Measurements from ENCODE around the gene SYNJ1. TPM values are rescaled to one million over a fixed set of nuclear protein-coding genes. Genes with fewer than 3 reads are reported as not detected.

The SYNJ1 gene
- total and polyA plus RNA-seq, 2 of the 13 experiments (the other 11 are each of a cell fraction or from before 2014, with no cell fraction given) = 2.0 to 2.7 TPM

GRCh38 chr21:32687643-32688345 is 40.0 kb downstream of the SYNJ1 start:
- no peak for ATAC-seq
- H3K79me2 ChIP-seq (ENCODE audit: insufficient read depth, low read length) = no peaks in the 10 kb centered on the region
- no peak for TF ChIP-seq CENPX (CRISPR knock-in tag; IDR thresholded peaks at IDR 0.05)
- no peak for TF ChIP-seq ZSCAN5A (CRISPR knock-in tag; IDR thresholded peaks at IDR 0.05; ENCODE audit: borderline replicate concordance)
- TF ChIP-seq MYC (CRISPR knock-in tag; IDR thresholded peaks at IDR 0.05; ENCODE audit: borderline replicate concordance) = no peak
- TF ChIP-seq NCOA1 (CRISPR knock-in tag; IDR thresholded peaks at IDR 0.05) = no peak
- TF ChIP-seq ZNF556 (CRISPR knock-in tag; IDR thresholded peaks at IDR 0.05; ENCODE audit: borderline replicate concordance) = no peak
- TF ChIP-seq MAFK (conservative IDR thresholded peaks at IDR 0.05 in 1 of 2, IDR thresholded peaks at IDR 0.05 in 1 of 2; ENCODE audit: low read length in 2 of 2) = no peak
- no peak for TF ChIP-seq ATF5 (CRISPR knock-in tag; IDR thresholded peaks at IDR 0.05; ENCODE audit: low read depth)
- TF ChIP-seq HIVEP1 (CRISPR knock-in tag; IDR thresholded peaks at IDR 0.05) = no peak
- no peak for TF ChIP-seq ZNF550 (CRISPR knock-in tag; IDR thresholded peaks at IDR 0.05; ENCODE audit: borderline replicate concordance)
- TF ChIP-seq KLF6 (CRISPR knock-in tag; IDR thresholded peaks at IDR 0.05) = no peak
- TF ChIP-seq NRL (CRISPR knock-in tag; IDR thresholded peaks at IDR 0.05; ENCODE audit: borderline replicate concordance) = no peak
- TF ChIP-seq MAX (IDR thresholded peaks at IDR 0.05) = no peak
- no peak for TF ChIP-seq ZFP91 (CRISPR knock-in tag; IDR thresholded peaks at IDR 0.05; ENCODE audit: borderline replicate concordance)
- H3K27me3 ChIP-seq (ENCODE audit: control insufficient read depth in 1 of 2, insufficient read depth in 2 of 2, low read length in 2 of 2) = no peaks in the 10 kb centered on the region
- no peak overlapping the region for H3K4me3 ChIP-seq (replicated peaks in 1 of 3; ENCODE audit: insufficient read depth in 1 of 3, low read depth in 2 of 3, low read length in 3 of 3)
- intact Hi-C loops (cut with micrococcal nuclease; ENCODE audit: unreplicated experiment) (no loop called here), in situ Hi-C loops (cut with HindIII; ENCODE audit: extremely low pct_ligation_motif_present, low pct_unique_long_range_greater_than_20kb) (no loop called here)
- H2AFZ ChIP-seq (ENCODE audit: low read length) = no peak overlapping the region
- H3K9me3 ChIP-seq (ENCODE audit: low read length) = no peaks in the 10 kb centered on the region
- ChIA-PET POLR2A (no interaction called here), CTCF (ENCODE audit: low intra/inter-chr PET ratio, low total read pairs) (no interaction called here)
- H4K20me1 ChIP-seq (ENCODE audit: insufficient read depth, low read length) = no peaks in the 10 kb centered on the region
- H3K9ac ChIP-seq (ENCODE audit: insufficient read depth, low read depth, low read length) = no peak overlapping the region
- H3K36me3 ChIP-seq (replicated peaks in 1 of 2; ENCODE audit: control insufficient read depth in 1 of 2, insufficient read depth in 2 of 2, low read length in 2 of 2) = peaks cover 0 to 3% of the 10 kb centered on the region in 2 experiments; a peak in 1 of 5 replicates
- H3K4me2 ChIP-seq (ENCODE audit: low read depth, low read length) = no peak overlapping the region
- no peak overlapping the region for H3K27ac ChIP-seq (ENCODE audit: extremely low read length, insufficient read depth, low read length)
- H3K4me1 ChIP-seq (ENCODE audit: insufficient read depth, low read length) = no peaks in the 10 kb centered on the region
- BruUV-seq (replicated peaks) = no TSS peak
- no peak for DNase-seq (ENCODE audit: low spot score)
- no peak for FAIRE-seq
- 91% methylated on average over 4 of the region's 4 CpGs for WGBS (ENCODE audit: low lambda C conversion rate)
